GM21737 (cell line): ENCODE measurements around the gene PRKCE.

Experiments used
- ATAC-seq: cut with Tn5 transposase; IDR thresholded peaks from one replicate; pipeline ENCODE4 v1.9.1; 2021; ENCODE audit warnings: mild to moderate bottlenecking, moderate library complexity; ENCODE audit not compliant: unreplicated experiment

PRKCE gene

GRCh38 chr2:45651415-45652089, at the start of gene PRKCE:
Gene PRKCE (plus strand): TSS chr2:45651675.
- ATAC-seq: peak; percentile 7

- no peak for ATAC-seq
These were observed 48.9 kb upstream of the PRKCE start for GRCh38 chr2:45602624-45603023.

GRCh38 chr2:45605116-45605515, 46.4 kb upstream of the PRKCE start:
- no peak for ATAC-seq

- ATAC-seq: no peak
These were observed 44.7 kb upstream of the PRKCE start for GRCh38 chr2:45606796-45607195.

- no peak for ATAC-seq
These were observed 43.8 kb upstream of the PRKCE start for GRCh38 chr2:45607701-45608100.

GRCh38 chr2:45610281-45611019, 41.0 kb upstream of the PRKCE start:
- peak; percentile 40 for ATAC-seq

GRCh38 chr2:45611020-45611859, 40.2 kb upstream of the PRKCE start, which contains the start of gene SRBD1:
Gene SRBD1 (minus strand): TSS chr2:45611267. CDS start chr2:45605441, 5,826 bp downstream.
- peak; percentile 89 for ATAC-seq

GRCh38 chr2:45612285-45612684, 39.2 kb upstream of the PRKCE start:
- ATAC-seq: no peak

- no peak for ATAC-seq
These were observed 38.7 kb upstream of the PRKCE start for GRCh38 chr2:45612731-45613130.

GRCh38 chr2:45614330-45614729, 37.1 kb upstream of the PRKCE start:
- ATAC-seq: no peak

- ATAC-seq: no peak
These were observed 36.5 kb upstream of the PRKCE start for GRCh38 chr2:45614871-45615415.

GRCh38 chr2:45616658-45617411, 34.6 kb upstream of the PRKCE start:
- no peak for ATAC-seq

- no peak for ATAC-seq
These were observed 34.0 kb upstream of the PRKCE start for GRCh38 chr2:45617496-45617895.

GRCh38 chr2:45622336-45623075, 29.0 kb upstream of the PRKCE start:
- ATAC-seq: no peak

GRCh38 chr2:45623098-45623497, 28.4 kb upstream of the PRKCE start:
- no peak for ATAC-seq

- ATAC-seq: no peak
These were observed 25.7 kb upstream of the PRKCE start for GRCh38 chr2:45625824-45626223.

- no peak for ATAC-seq
These were observed 24.9 kb upstream of the PRKCE start for GRCh38 chr2:45626387-45627221.

- ATAC-seq: no peak
These were observed 23.6 kb upstream of the PRKCE start for GRCh38 chr2:45627911-45628310.

- no peak for ATAC-seq
These were observed 21.5 kb upstream of the PRKCE start for GRCh38 chr2:45629971-45630370.
